ENCODE measurements around the gene CPNE7.

CPNE7 gene

DNA sequence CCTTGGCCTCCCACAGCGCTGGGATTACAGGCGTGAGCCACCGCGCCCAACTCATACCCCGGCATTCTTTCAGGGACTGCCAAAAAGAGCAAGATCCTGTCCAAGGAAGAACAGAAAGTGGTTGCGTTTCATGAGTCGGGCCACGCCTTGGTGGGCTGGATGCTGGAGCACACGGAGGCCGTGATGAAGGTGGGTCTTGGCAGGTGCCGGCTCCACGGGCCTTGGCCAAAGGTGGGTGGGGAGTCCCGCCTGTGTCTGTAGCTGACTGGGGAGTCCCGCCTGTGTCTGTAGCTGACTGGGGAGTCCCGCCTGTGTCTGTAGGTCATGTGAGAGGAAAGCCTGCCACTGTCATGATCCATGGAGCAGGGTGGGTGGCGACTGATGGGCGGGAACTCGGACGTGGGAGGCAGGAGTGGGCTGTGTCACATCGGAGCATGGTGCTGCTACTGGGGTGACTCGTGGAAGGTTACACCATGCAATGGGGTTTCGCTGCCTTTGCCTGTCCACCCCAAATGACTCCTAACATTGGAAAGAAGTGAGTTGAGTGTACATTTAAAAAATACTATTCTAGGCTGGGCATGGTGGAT lies 25.0 kb upstream of the CPNE7 start:
- no peaks in the 10 kb centered on the region for H4K20me1 ChIP-seq (ENCODE audit: insufficient read depth)
- H3K79me2 ChIP-seq (ENCODE audit: insufficient read depth, low read depth), result no peaks in the 10 kb centered on the region
- no peak overlapping the region for H3K9ac ChIP-seq
- H3K27ac ChIP-seq, result no peak overlapping the region
- no peak overlapping the region for H2AFZ ChIP-seq (ENCODE audit: low read depth)
- no peaks in the 10 kb centered on the region for H3K4me1 ChIP-seq (ENCODE audit: low read depth, poor library complexity, severe bottlenecking)
- no peak overlapping the region for H3K4me3 ChIP-seq (IDR thresholded peaks at IDR 0.05; ENCODE audit: insufficient read depth, low read depth, low read length)
- no peak overlapping the region for H3K4me2 ChIP-seq
- no peaks in the 10 kb centered on the region for H3K36me3 ChIP-seq (ENCODE audit: insufficient read depth)
- no peaks in the 10 kb centered on the region for H3K27me3 ChIP-seq (ENCODE audit: insufficient read depth, low read depth)
- TF ChIP-seq, protein P1, sequence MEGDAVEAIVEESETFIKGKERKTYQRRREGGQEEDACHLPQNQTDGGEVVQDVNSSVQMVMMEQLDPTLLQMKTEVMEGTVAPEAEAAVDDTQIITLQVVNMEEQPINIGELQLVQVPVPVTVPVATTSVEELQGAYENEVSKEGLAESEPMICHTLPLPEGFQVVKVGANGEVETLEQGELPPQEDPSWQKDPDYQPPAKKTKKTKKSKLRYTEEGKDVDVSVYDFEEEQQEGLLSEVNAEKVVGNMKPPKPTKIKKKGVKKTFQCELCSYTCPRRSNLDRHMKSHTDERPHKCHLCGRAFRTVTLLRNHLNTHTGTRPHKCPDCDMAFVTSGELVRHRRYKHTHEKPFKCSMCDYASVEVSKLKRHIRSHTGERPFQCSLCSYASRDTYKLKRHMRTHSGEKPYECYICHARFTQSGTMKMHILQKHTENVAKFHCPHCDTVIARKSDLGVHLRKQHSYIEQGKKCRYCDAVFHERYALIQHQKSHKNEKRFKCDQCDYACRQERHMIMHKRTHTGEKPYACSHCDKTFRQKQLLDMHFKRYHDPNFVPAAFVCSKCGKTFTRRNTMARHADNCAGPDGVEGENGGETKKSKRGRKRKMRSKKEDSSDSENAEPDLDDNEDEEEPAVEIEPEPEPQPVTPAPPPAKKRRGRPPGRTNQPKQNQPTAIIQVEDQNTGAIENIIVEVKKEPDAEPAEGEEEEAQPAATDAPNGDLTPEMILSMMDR (conservative IDR thresholded peaks at IDR 0.05; ENCODE audit: low read depth, low read length), result no peak

DNA sequence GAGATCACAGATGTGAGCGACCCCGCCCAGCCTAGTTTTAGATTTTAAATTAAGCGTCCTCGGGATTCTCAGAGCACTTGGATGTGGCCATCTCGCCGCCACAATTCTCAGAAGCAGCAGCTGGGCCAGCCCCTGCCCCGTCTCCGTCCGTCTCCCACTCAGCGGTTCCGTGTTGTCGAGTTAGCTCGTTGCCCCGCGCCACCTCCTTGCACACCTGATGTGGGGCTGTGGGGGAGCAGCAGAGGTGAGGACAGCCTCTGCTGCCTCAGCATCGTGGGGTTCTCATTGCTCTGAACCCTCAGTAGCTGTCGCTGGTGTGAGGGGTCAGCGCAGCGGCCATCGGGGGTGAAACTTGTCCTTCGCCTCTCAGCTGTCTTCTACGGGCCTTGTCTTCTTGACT lies 23.2 kb upstream of the CPNE7 start:
- Histone ChIP-seq H3K36me3 (ENCODE audit: insufficient read depth) (no peaks in the 10 kb centered on the region), H3K4me2 (no peak overlapping the region)

GRCh38 chr16:89552913-89553312 lies 22.6 kb upstream of the CPNE7 start:
- Histone ChIP-seq H4K20me1 (ENCODE audit: insufficient read depth) (no peaks in the 10 kb centered on the region), H3K79me2 (ENCODE audit: insufficient read depth, low read depth) (no peaks in the 10 kb centered on the region), H3K27ac (no peak overlapping the region), H3K27me3 (ENCODE audit: insufficient read depth, low read depth) (no peaks in the 10 kb centered on the region), H3K4me1 (ENCODE audit: low read depth, poor library complexity, severe bottlenecking) (no peaks in the 10 kb centered on the region), H3K36me3 (ENCODE audit: insufficient read depth) (no peaks in the 10 kb centered on the region), H3K9ac (no peak overlapping the region), H2AFZ (ENCODE audit: low read depth) (no peak overlapping the region), H3K4me3 (IDR thresholded peaks at IDR 0.05; ENCODE audit: insufficient read depth, low read depth, low read length) (no peak overlapping the region), H3K4me2 (no peak overlapping the region)
- TF ChIP-seq, protein P1 (conservative IDR thresholded peaks at IDR 0.05; ENCODE audit: low read depth, low read length), result no peak

More for the DNA sequence above, 23.2 kb upstream of the CPNE7 start:
- no peak overlapping the region for H3K9ac ChIP-seq
- H3K27ac ChIP-seq, result no peak overlapping the region
- no peak overlapping the region for H2AFZ ChIP-seq (ENCODE audit: low read depth)
- H3K79me2 ChIP-seq (ENCODE audit: insufficient read depth, low read depth), result no peaks in the 10 kb centered on the region
- no peaks in the 10 kb centered on the region for H3K27me3 ChIP-seq (ENCODE audit: insufficient read depth, low read depth)
- no peaks in the 10 kb centered on the region for H3K4me1 ChIP-seq (ENCODE audit: low read depth, poor library complexity, severe bottlenecking)
- H3K4me3 ChIP-seq (IDR thresholded peaks at IDR 0.05; ENCODE audit: insufficient read depth, low read depth, low read length), result no peak overlapping the region
- no peaks in the 10 kb centered on the region for H4K20me1 ChIP-seq (ENCODE audit: insufficient read depth)
- TF ChIP-seq, protein P1 (conservative IDR thresholded peaks at IDR 0.05; ENCODE audit: low read depth, low read length), result no peak

DNA sequence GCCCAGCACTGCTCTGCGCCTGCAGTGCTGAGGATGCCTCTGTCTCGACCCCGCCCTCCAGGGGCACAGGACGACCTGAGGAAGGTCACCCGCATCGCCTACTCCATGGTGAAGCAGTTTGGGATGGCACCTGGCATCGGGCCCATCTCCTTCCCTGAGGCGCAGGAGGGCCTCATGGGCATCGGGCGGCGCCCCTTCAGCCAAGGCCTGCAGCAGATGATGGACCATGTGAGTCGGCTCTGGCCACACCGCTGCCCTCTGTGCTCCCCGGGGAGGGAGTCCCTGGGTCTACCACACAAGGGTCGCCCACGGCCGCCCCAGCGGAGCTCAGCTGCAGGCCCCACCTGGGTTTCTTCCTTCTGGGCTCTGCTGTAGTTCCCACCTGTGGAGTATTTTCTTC lies 21.8 kb upstream of the CPNE7 start:
- H3K27ac ChIP-seq, result no peak overlapping the region
- H3K36me3 ChIP-seq (ENCODE audit: insufficient read depth), result no peaks in the 10 kb centered on the region
- no peak overlapping the region for H2AFZ ChIP-seq (ENCODE audit: low read depth)
- no peaks in the 10 kb centered on the region for H3K4me1 ChIP-seq (ENCODE audit: low read depth, poor library complexity, severe bottlenecking)
- no peak overlapping the region for H3K4me2 ChIP-seq
- H3K27me3 ChIP-seq (ENCODE audit: insufficient read depth, low read depth), result no peaks in the 10 kb centered on the region
- no peak overlapping the region for H3K9ac ChIP-seq
- H3K4me3 ChIP-seq (IDR thresholded peaks at IDR 0.05; ENCODE audit: insufficient read depth, low read depth, low read length), result no peak overlapping the region
- no peaks in the 10 kb centered on the region for H4K20me1 ChIP-seq (ENCODE audit: insufficient read depth)
- H3K79me2 ChIP-seq (ENCODE audit: insufficient read depth, low read depth), result no peaks in the 10 kb centered on the region
- TF ChIP-seq, protein P1 (conservative IDR thresholded peaks at IDR 0.05; ENCODE audit: low read depth, low read length), result no peak
